ENCODE results near the gene GUCD1.

The GUCD1 gene

DNA sequence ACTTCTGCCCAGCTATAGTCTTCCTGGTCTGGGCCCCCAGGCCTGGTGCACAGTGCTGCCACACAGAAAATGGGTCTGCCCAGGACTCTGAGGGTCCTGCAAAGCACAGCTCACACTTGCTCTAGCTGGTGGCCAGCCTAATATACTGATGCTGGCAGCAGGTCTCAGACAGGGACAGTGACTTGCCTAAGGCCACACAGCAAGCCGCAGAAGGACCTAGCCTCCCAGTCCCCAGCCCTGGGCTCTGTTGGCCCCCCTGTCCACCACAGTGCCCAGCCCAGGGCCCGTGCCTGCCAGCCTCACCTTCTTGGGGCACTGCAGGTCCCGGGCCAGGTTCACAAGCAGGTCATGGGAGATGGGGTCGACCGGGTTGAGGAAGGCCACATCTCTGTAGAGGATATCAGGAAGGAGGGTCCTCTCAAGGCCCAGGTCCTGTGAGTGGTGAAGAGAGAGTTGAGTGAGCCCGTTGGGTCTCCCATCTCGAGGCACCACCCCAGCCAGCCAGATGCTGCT, 34.6 kb upstream of the GUCD1 start:
- FAIRE-seq, result no peak

DNA sequence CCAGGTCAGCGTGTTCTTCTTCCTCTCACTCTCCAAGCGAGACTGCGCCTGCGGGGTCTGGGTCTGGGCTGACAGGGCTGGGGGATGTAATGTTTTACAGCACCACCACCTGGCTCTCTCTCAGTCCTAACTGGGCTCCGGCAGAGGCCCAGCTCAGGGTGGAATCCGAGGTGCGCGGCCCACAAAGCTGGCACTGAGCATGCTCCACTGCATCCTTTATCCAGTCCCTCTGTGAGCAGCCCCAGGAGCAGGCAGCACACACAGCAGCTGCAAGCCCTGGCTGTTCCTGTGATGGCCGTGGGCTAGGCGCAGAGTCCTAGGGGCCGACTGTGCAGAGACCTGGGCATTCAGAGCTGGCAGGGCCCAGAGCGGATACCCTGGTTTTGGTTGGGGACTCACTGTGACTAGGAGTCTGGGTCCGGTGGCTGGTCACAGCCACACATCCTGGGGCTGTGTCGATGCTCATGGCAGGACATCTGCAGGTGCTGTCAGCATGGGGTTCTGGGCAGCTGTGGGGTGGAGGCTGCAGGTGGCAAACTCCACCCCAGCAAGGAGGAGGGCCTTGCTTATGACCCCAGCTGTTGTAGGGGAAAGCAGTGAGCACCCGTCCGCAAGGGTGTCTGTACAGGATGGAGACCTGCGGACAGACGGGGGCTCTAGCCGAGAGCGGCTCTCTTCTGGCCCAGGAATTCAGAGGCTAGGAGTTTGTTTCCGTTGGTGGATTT, 34.0 kb upstream of the GUCD1 start:
- no peak for FAIRE-seq

DNA sequence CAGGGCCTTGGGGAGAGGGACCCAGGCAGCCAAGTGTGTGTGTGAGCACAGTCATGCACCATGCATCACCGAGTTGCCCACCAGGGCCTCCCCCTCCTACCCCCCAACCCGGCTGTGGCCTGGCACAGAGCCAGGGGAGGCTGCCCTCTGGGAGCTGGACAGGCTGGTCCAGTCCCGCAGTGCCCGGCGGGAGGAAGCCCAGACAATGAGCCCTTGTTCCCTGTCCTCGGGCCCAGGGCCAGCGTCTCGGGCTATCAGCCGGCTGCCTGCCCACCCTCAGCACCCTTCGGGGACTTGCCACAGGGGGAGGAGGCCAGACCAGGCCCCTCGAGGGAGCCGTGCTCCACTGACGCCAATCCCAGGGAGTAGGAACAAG, 33.4 kb upstream of the GUCD1 start:
- no peak for FAIRE-seq

DNA sequence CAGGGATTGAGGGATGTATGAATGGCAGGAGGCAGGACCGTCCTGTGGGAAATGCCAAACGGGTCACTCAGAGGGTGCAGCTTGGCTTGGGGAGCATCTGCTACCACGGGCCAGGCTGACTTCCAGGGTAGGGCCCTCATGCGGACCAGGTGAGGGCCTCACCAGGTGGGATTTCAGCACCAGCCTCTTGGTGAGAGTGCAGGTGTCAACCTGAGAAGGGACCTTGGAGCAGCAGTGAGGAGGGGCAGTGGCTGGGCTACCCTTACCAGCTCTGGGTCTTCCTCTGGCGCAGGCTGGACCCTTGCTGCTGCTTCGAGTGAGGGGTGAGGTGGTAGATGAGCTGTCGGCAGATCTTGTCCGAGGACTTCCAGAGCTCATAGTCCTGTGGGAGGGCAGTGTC, 33.0 kb upstream of the GUCD1 start:
- no peak for FAIRE-seq

DNA sequence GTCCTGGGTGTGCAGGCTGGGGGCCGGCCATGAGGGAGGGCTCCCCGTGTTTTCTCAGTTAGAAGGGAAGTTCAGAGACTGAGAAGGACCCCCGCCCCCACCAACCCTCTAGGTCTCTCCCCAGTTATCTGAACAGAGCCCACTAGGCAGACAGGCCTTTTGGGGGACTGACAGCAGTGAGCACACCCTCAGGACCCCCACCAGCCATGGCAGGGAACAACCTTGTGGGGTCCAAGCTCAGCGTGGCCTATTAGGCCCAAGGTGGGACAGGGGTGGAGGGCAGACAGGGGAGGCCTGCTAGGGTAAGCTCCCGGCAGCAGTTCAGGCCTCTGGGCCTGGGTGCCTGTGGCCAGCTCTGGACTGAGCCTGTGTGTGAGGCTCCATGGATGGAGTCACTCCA, 32.3 kb upstream of the GUCD1 start:
- no peak for FAIRE-seq

DNA sequence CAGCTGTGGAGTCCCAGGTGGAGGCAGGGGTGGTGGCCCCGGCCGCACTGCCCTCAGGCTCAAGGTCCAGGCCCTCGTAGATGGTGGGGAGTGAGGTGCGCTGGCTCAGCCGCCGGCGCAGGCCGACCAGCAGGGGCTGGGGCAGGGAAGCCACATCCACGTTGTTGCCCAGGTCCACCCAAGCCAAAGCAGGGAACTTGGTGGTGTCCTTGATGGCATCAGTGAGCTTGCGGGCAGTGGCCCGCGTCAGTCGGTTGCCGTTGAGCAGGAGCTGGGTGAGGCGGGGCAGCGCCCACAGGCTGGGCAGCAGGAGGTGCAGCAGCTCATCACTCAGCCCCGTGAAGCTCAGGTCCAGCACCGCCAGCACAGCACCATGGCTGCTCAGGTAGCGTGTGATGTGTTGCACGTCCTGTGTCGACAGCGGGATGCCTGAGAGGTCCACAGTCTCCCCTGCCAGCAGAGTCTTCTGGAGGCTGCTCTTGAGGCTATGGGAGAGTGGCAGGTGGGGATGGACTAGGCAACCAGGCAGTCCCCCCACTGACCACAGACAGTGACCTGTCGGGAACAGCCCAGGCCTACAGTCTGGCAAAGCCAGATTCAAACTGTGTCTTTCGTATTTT, 31.1 kb upstream of the GUCD1 start:
- no peak for FAIRE-seq

DNA sequence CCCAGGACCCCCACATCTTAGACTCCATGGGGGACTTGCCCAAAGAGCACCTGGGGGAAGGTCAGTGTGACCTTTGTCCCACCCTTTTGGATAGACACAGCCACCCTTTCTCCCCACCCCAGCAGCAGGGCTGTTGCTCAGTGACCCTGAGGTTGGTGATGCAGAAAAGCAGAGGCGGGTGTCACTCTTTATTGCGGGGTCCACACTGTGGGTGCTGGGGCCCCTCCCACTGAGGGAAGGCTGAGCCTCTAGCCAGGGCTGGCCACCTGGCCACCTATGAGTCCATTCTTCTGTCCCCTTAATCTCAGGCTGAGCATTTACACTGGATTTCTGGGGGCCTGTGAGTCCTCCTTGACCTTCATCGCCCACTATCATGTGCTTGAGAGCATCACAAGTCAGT, 30.5 kb upstream of the GUCD1 start:
- no peak for FAIRE-seq

DNA sequence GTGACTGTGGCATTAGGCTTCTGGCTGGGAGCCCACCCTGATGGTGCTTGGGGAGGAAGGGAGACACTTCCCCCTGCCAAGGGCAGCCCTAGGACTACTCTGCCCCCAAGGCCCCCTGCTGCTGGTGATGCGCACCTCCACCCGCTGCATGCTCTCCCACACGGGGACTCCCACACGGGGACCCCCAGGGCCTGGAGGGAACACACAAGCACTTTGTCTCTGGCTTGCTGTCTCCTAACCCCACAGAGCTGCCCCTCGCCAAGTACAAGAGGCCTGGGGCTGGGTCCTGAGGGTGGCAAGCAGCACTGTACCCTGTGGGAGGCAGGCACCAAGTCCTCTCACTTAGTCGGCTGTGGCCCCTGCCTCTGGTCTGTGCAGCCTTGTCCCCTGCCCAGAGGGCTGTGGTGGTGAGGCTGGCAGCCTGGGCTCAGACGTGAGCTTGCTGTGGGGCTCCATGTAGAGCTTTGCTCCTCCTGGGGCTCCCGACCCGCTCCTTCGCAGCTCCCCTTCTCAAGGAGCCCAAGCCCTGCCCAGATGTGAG, 30.0 kb upstream of the GUCD1 start:
- FAIRE-seq, result no peak

DNA sequence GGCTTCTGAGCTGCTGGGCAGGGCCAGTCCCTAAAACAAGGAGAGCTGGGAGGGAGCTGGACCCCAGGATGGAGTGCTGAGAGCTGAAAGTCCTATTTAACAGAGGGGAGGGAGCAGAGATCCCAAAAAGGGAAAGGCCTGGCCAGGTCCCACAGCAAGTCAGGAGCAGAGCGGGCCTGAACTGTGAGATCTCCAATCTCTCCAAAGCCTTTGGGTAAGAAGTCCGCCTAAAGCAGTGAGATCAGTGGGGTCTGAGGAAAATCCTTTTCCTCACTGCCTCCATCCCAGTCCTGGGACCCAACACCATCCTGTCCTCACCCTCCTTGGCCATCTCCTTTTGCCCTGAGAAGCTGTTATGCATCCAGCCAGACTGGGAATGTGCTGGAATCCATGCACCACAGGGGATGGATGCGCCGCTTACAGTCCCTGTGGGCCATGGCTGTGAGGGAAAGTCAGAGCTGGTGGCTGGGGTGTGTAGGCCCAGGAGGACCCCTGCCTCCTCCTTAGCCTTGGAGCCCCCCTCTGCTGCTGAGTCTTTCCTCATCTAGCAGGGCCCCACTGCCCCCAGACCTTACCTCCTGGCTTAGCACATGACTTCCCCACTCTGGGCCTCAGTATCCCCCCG, 29.3 kb upstream of the GUCD1 start:
- no peak for FAIRE-seq

DNA sequence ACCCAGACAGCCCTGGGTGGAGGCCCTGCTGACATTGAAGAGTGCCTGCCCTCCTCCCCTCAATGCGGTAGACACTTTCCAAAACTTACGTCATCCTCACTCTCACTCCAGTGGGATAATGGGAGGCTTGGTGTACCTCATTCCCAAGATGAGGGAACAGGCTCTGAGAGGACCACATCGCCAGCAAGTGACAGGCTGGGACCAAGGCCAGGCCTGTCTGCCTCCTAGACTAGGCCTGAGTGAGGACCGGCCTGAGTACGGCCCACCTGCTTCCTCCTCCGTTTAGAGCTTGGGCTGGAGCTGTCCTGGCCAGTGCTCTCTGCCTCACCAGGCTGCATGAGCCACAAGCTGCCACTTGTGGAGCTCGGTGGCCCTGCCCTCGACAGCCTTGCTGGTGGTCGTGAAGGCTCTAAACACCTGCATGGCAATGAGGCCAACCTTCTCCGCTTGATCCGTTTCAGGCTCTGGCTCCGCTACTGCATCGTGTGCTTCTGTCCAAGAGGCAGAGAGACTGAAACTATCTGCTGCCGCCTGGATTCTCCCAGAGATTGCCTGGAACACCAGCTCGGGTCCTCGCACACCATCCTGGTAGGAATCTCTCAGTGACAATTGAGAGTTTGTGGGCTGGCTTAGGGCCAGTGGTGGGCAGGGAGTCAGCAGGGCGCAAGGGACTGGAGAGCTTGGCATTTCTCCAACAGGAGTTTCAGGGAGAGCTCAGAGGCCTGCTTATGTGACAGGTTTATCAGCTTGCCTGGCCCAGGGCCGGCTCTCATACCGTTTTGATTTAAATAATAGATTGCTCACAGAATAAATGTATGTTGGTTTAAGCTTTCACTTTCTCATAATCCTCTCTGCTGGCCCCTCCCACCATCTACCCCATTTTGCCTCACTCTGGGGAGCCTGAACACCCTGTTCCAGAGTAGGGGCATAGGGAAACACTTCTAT, 28.6 kb upstream of the GUCD1 start:
- FAIRE-seq, result no peak

DNA sequence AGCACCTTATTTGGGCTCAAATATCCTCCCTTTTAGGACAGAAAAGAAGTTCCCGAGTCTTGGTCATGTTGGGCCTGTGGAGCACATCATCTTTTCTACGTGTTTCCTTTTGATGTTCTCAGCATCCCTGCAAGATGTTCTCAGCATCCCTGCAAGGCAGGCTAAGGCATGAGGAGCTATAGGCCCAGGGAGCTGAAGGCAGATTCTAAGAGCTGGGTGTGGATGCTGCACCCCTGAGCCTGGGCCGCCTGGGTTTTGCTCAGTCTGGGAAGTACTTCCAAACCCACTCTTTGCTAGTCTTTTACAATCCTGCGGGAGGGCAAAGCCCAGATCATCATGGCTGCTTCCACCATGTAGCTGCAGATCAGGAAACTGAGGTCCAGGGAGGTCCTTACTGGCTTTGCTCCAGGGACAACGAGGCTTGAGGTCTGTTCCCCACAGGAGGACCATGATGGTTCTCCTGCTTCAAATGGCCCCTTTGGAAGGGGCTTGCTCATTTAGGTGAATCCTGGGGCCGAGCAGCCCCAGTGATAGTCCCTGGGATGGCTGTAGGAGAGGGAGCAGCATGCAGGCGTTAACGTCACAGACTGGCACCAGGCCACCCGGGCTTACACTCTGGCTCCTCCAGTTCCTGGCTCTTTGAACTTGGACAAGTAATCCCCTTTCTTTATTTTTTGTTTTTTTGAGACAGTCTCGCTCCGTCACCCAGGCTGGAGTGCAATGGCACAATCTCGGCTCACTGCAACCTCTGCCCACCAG, 27.3 kb upstream of the GUCD1 start:
- no peak for FAIRE-seq

DNA sequence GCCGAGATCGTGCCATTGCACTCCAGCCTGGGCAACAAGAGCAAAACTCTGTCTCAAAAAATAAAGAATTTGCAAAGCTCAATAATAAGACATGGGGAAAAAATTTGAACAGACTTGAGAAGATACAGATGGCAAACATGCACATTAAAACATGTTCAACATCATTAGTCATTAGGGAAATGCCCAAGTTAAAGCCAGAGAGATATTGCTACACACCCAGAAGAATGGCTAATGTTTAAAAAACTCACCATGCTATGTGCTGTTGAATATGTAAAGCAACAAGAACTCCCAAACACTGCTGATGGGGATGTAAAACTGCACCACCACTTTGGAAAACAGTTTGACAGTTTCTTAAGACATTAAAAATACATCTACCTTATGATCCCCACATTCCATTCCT, 25.3 kb upstream of the GUCD1 start:
- FAIRE-seq, result no peak

DNA sequence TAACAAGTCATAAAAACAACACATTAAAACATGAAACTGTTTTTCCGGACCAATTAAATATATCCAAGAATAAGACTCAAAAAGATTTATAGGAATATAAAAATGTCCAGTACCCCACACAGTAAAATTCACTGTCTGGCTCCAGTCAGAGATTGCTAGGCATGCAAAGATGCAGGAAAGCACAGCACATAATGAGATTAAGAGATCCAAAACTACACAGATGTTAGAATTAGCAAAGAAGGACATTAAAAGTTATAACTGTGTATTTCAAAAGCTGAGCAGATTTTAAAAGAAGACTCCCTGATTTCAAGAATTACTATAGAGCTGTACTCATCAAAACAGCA, 24.3 kb upstream of the GUCD1 start:
- no peak for FAIRE-seq

DNA sequence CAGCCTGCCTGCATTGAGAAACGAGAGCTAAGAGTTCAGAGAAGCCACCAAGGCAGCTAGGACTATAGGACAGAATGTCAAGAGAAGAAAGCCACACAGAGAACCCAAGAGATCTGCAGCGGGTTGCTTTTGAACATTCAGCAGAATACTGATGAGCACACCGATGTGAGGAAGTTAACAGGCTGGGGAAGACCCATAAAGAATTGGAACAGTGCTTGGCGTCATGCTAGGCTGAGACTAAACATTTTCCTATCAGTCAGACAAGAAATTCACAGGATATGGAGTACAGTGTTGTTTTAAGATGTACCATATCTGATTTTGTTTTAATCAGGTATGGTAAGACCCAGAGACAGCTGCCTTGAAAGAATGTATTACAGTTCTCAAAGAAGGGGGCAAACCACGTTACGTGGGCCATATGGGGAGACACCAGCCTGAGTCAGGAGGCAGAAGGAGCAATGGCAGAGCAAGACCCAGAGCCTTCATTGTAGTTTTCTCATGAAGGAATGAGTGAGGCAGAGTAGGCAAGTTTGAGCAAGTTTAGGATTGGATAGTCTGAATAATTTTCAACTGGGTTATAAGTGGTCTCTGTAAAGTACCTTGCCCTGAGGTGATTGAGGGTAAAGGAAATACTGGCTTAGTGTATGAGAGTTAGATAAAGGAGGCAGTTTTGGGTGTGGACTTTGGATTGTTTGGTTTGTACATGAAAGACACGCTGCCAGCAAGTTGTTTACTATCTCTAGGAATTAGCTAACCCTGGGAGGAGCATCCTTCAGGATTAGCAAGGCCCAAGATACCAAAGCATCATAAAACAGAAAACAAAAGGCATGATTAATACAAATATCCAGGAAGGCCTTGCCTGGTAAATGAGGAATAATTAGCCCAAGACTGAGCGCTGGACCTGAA, 23.7 kb upstream of the GUCD1 start:
- no peak for FAIRE-seq

DNA sequence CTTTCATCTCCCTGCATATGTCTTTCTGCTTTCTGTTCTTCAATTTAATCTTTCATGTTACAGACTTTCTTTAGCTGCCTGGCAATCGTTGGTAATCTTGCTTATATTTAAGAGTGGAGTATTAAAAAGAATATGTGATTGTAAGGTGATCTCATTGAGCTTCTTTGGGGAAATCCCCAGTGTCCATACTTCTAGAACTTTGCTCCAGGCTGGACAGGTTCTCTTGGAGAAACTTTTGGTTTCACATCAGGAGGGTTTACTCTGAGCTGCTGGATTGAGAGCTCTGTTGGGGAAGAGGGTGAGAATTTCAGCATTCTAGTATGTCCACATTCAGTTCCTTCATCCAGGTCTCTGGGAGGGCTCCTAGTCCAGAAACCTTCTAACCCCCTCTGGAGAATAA, 21.8 kb upstream of the GUCD1 start:
- no peak for FAIRE-seq

DNA sequence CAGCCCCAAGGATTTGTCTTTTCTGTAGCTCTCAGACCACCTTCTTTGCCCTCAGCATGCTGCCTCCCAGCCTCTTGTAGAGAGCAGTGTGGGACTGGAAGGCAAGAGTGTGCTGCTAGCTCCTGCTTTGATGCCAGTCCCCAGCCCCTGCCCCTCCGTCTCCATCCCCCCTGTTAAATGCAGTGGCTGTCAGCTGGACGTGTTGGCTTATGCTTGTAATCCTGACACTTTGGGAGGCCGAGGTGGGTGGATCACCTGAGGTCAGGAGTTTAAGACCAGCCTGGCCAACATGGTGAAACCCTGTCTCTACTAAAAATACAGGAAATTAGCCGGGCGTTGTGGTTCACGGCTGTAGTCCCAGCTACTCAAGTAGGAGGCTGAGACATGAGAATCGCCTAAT, 16.3 kb upstream of the GUCD1 start:
- no peak for FAIRE-seq

DNA sequence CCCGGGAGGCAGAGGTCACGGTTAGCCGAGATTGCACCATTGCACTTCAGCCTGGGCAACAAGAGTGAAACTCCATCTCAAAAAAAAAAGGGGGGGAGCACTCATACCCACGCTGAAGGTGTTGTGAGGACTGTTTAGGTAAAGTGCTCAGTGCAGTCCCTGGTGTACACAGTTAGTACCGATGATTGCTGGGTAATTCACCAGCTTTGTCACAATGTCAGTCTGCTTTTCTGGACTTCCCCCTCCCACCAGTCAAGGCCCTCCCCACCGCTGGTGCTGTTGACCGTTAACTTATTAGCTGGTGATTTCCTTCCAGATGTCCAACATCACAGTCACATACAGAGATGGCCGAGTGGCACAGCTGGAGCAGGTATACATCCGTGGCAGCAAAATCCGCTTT, 12.7 kb upstream of the GUCD1 start:
- no peak for FAIRE-seq

DNA sequence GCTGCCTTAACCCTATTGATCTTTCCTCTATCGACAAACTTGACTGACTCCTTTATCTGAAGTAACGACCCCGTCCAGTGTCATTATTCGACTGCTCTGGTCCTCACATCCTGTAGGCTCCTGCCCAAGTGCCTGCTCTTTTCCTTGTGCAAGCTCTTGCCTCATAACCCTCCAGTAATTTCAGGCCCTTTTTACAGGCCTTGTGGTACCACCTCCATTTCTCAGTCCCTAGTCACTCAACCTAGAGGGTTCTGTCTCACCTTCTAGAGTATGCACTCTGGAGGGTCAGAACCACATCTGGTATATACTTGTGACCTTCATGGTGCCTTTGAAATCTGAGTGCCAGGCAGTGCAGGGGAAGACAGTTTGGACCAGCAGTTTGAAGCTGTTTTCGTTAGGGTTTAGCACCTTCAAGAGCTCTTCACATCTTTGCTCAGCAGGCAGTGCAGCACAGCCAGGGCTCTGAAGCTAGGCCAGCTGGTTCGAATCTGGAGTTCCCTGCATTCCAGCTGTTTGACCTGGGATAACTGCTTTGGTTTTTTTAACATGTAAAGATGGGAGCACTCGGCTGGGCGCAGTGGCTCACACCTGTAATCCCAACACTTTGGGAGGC, 12.1 kb upstream of the GUCD1 start:
- FAIRE-seq, result no peak

DNA sequence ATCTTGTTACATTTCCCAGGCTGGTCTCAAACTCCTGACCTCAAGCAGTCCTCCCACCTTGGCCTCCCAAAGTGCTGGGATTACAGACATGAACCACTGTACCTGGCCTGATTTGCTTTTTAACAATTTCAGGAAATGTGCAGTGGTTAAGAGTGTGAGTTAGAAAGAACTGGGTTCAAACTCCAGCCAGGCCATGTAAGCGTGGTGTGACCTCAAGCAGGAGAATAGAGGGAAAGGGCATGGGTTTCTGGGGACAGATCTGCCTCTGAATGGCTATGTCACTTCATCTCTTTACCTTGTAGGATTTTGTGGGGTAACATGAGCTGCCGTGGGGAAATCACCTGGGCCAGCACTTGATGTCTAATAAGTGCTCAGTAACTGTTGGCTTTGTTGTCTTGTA, 10.1 kb upstream of the GUCD1 start:
- no peak for FAIRE-seq

DNA sequence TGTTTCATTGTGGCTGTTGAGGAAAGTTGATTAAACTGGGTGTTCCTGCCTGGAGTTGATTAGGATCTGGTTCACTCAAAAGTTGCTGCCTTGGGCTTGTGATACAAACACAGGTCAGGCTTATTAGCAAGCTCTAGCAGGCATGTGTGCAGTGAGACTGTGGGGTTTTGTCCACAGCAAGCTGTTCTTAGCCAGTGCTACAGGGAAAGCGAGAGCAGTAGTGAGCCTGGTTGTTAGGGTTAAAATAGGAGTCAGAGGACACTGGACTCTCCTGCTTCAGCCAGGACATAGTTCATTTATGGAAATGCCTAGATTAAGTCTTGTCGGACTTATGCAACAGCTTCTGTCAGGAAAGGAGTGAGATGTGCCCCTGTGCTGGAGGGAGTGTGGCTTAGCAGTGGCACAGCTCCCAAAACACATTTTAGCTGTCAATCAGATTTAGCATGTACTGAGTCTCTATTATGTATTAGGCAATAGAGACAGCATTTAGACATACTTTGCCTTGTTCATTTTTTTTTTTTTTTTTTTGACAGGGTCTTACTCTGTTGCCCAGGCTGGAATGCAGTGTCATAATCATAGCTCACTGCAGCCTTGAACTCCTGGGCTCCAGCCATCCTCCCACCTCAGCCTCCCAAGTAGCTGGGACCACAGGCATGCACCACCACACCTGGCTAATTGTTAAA, 9.6 kb upstream of the GUCD1 start:
- no peak for FAIRE-seq

Measured in TTC549 (cell line).